Adrenal gland (tissue), 5 donors: ENCODE data around the gene USP3.

Source experiments
- CTCF ChIP-seq, 6 experiments: fragments of 450-650 bp in 4 of 6; fragments of 200-600 bp in 2 of 6; sonication (generic) in 1 of 6; IDR thresholded peaks; 1 replicate in 5 of 6; 2 replicates in 1 of 6; pipeline versions ENCODE4 v1.5.1 to v1.8.0; 2016 to 2021; ENCODE audit warnings: antibody characterized with exemption in 6 of 6, mild to moderate bottlenecking in 2 of 6, moderate library complexity in 1 of 6
- POLR2A ChIP-seq, 2 donors: fragments of 450-650 bp; IDR thresholded peaks; one replicate each; pipeline ENCODE4 v1.6.1; 2017; ENCODE audit warnings: antibody characterized with exemption in 2 of 2, mild to moderate bottlenecking in 2 of 2, moderate library complexity in 1 of 2
- donor health status: DM: no; HTN: no; CAD: no.

GRCh38 chr15:63505842-63506222 lies 1.4 kb downstream of the USP3 start:
- TF ChIP-seq POLR2A (IDR thresholded peaks at IDR 0.05) (no peak), CTCF (IDR thresholded peaks at IDR 0.05) (peak in 1 of 6 experiments; percentile 13)
